Measurements from ENCODE around the gene PLEKHM3.
A peak's percentile ranks its signal among the peaks of the same experiment; 100 is the strongest.

Gene PLEKHM3

GRCh38 chr2:207796585-207797350, 228.6 kb downstream of the PLEKHM3 start:
- no peak for DNase-seq (ENCODE audit: low read depth in 2 of 2)

GRCh38 chr2:207792244-207792785, 233.0 kb downstream of the PLEKHM3 start:
- DNase-seq (ENCODE audit: low read depth in 2 of 2): peak in 1 of 2 experiments; percentile 42

- DNase-seq (ENCODE audit: low read depth in 2 of 2): no peak
Measured at GRCh38 chr2:207791579-207792243, 233.6 kb downstream of the PLEKHM3 start.

DNA sequence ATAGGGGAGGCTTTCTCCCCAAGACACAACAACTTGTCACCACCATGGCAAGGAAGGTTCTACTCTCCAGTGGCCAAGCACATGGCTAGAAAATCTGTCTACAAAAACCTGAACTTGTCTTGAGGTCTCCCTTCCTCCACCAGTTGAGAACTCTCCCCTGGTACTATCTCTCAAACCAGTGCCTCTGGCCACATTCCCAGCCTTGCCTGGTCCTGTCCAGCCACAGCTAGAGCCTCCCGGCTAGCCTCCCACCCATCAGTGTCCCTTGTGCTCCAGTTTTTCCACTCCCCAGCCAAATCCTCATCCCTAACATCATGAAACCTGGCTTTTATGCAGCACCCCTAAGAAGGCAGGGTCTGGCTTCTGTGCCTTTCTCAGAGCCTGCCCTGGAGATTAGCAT, 234.4 kb downstream of the PLEKHM3 start:
- no peak for DNase-seq (ENCODE audit: low read depth in 2 of 2)

- no peak for DNase-seq (ENCODE audit: low read depth in 2 of 2)
Measured at GRCh38 chr2:207787800-207788199, 237.5 kb downstream of the PLEKHM3 start.

GRCh38 chr2:207787017-207787416, 238.3 kb downstream of the PLEKHM3 start:
- DNase-seq (ENCODE audit: low read depth in 2 of 2): no peak

GRCh38 chr2:207784898-207785297, 240.4 kb downstream of the PLEKHM3 start:
- no peak for DNase-seq (ENCODE audit: low read depth in 2 of 2)

DNA sequence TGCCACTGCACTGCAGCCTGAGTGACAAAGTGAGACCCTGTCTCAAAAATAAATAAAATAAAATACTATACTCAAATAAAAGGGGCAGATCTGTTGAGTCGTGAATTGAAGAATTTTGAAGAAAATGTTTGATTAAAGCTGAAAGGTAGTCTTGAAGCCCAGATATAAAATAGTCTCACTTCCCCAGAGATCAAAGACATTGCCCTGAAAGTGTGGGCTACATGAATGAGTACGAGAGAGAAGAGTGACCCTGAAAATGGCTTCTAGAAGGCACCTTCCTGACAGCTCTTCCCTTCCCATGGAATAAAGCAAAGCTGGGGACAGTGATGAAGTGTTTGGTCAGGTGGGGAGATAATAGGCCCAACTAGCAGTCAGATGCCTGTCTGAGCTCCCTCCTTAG, 241.8 kb downstream of the PLEKHM3 start:
- DNase-seq (ENCODE audit: low read depth in 2 of 2): no peak

GRCh38 chr2:207782238-207783030, 242.9 kb downstream of the PLEKHM3 start:
- no peak for DNase-seq (ENCODE audit: low read depth in 2 of 2)

DNA sequence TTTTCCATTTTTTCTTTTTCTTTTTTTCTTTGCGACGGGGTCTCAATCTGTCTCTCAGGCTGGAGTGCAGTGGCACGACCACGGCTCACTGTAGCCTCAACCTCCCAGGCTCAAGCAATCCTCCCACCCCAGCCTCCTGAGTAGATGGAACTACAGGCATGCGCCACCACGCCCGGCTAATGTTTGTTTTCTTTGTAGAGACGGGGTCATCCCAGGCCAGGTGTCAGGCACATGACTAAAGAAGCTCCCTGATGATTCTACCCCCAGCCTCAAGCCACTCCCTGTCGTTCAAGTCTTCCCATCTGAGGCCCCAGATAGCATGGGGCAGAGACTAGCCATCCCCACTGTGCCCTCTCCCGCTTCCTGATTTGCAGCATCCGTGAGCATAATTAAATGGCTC, 245.8 kb downstream of the PLEKHM3 start:
- no peak for DNase-seq (ENCODE audit: low read depth in 2 of 2)

- no peak for DNase-seq (ENCODE audit: low read depth in 2 of 2)
Measured at GRCh38 chr2:207778298-207778882, 246.9 kb downstream of the PLEKHM3 start.

DNA sequence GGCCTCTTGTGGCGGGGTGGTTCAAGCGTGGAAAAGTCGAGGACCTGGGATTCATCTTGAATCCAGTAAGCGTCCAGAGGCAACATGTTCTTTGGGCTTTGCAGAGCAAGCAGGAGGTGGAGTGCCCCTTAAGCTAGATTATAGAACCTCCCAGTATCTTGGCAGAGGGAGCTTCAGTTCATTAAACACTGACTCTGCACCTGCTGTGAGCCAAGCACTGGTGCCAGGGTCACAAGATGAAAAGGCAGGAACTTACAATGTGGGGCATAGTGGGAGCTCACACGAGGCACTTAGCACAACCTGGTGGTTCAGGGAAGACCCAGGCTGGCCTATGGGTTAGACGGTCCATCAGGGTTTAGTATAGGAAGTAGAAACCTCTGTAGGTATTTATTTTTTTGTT, 248.2 kb downstream of the PLEKHM3 start:
- DNase-seq (ENCODE audit: low read depth in 2 of 2): no peak

DNA sequence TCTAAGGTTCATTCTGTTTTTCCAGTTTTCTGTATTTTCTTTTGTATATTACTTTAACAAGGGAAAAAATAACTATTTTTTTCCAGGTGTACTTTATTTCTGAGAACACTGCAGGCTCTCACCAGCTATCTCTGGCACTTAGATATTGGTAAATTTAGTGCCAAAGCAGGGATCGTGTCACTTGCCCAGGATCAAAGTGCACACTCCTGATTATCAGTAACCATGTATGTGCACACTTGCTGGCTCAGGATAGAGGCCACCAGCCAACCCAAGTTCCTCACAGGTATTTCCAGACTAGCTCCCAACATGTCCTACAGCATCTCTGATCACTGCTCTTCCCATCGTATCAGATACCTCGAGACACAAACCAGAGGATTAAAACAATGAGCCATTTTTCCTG, 249.9 kb downstream of the PLEKHM3 start:
- no peak for DNase-seq (ENCODE audit: low read depth in 2 of 2)

DNA sequence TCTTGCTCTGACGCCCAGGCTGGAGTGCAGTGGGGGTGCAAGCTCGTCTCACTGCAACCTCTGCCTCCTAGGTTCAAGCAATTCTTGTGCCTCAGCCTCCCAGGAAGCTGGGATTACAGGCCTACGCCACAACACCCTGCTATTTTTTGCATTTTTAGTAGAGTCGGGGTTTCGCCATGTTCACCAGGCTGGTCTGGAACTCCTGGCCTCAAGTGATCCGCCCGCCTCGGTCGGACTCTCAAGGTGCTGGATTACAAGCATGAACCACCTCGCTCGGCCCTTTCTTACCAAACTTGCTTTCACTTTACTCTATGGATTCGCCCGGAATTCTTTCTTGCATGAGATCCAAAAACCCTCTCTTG, 252.5 kb downstream of the PLEKHM3 start:
- DNase-seq (ENCODE audit: low read depth in 2 of 2): no peak

GRCh38 chr2:207772081-207772843, 253.1 kb downstream of the PLEKHM3 start:
- no peak for DNase-seq (ENCODE audit: low read depth in 2 of 2)

DNA sequence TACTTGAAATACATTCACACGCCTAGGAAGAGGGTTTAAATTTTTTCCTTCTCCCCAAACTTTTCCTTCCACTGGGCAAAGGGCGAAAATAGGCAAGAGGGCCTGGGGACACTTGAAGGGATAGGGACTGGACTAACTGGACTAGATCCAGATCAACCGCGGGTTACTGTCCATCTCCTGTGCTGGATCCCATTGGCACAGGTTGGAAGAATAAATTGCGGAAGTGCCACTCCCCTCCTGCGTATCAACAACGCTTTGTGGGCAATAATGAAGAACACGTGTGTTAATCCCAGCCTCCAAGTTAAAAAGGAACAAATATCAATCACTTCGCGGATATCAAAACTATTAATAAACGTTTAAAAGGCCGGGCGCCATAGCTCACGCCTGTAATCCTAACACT, 253.9 kb downstream of the PLEKHM3 start:
- no peak for DNase-seq (ENCODE audit: low read depth in 2 of 2)

All from fibroblast of skin of left quadriceps (primary cell).